ENCODE measurements around the gene UPK3B. TPM values are rescaled to one million over a fixed set of nuclear protein-coding genes. Genes with fewer than 3 reads are reported as not detected.
"Not testable (repeated sequence)": the region's sequence is repeated elsewhere in the genome, so short reads cannot be mapped to it uniquely, and the experiment has no call there.

UPK3B gene
- total RNA-seq, 1 experiment from 2014 or later, result 3.0 TPM

- intact Hi-C loops (cut with micrococcal nuclease); H2AFZ ChIP-seq (ENCODE audit: low read length); H3K4me3 ChIP-seq (ENCODE audit: low read length); H3K9ac ChIP-seq (ENCODE audit: low read length); CTCF ChIA-PET; H3K36me3 ChIP-seq (ENCODE audit: low read depth, low read length); H3K9me2 ChIP-seq (replicated peaks; ENCODE audit: low read length); DNase-seq; ATAC-seq; H3K4me2 ChIP-seq (ENCODE audit: low read length); H3K4me1 ChIP-seq (ENCODE audit: insufficient read depth, low read length); H4K20me1 ChIP-seq (ENCODE audit: low read length); BruUV-seq (replicated peaks); H3K27me3 ChIP-seq (ENCODE audit: low read length); H3F3A ChIP-seq (ENCODE audit: low read length, unreplicated experiment); H3K27ac ChIP-seq (ENCODE audit: low read length); POLR2A ChIA-PET (ENCODE audit: unreplicated experiment); H3K9me3 ChIP-seq (ENCODE audit: low read length): not testable (repeated sequence)
- H3K79me2 ChIP-seq (ENCODE audit: low read length), result peaks cover 55% of the 10 kb centered on the region
Measured at GRCh38 chr7:76561342-76561741, 51.0 kb downstream of the UPK3B start.

- intact Hi-C loops (cut with micrococcal nuclease); H3K9me3 ChIP-seq (ENCODE audit: low read length); H4K20me1 ChIP-seq (ENCODE audit: low read length); H3K4me3 ChIP-seq (ENCODE audit: low read length); BruUV-seq (replicated peaks); H3K9me2 ChIP-seq (replicated peaks; ENCODE audit: low read length); H3K4me2 ChIP-seq (ENCODE audit: low read length); H3K27ac ChIP-seq (ENCODE audit: low read length); ATAC-seq; CTCF ChIA-PET; H2AFZ ChIP-seq (ENCODE audit: low read length); DNase-seq; H3F3A ChIP-seq (ENCODE audit: low read length, unreplicated experiment); H3K9ac ChIP-seq (ENCODE audit: low read length); POLR2A ChIA-PET (ENCODE audit: unreplicated experiment); H3K27me3 ChIP-seq (ENCODE audit: low read length); H3K36me3 ChIP-seq (ENCODE audit: low read depth, low read length): not testable (repeated sequence)
- Histone ChIP-seq H3K79me2 (ENCODE audit: low read length) (peaks cover 47% of the 10 kb centered on the region), H3K4me1 (ENCODE audit: insufficient read depth, low read length) (peaks cover 21% of the 10 kb centered on the region)
Measured at GRCh38 chr7:76565001-76565400, 54.6 kb downstream of the UPK3B start.

Other genes starting within 250 kb of the UPK3B start
- 166 and 189 TPM in 2 replicates for gene HSPB1, start 207.9 kb upstream of the UPK3B start, total RNA-seq (2014; rRNA removed)
- gene YWHAG, start 151.6 kb upstream of the UPK3B start, total RNA-seq (2014; rRNA removed), result 42.2 and 54.4 TPM in 2 replicates
- 0.86 and 1.3 TPM in 2 replicates for gene SSC4D, start 100.9 kb upstream of the UPK3B start, total RNA-seq (2014; rRNA removed)
- 11.9 and 21.6 TPM in 2 replicates for gene ZP3, start 85.6 kb upstream of the UPK3B start, total RNA-seq (2014; rRNA removed)
- 27.0 and 37.6 TPM in 2 replicates for gene DTX2, start 48.8 kb upstream of the UPK3B start, total RNA-seq (2014; rRNA removed)
- not detected in 2 replicates for gene SPDYE16, start 32.7 kb downstream of the UPK3B start, total RNA-seq (2014; rRNA removed)
- 5.9 and 10.1 TPM in 2 replicates for gene POMZP3, start 116.7 kb downstream of the UPK3B start, total RNA-seq (2014; rRNA removed)